Right ventricle myocardium inferior (tissue), 1 donor: ENCODE data around the gene SCARF1. TPM values are rescaled to one million over a fixed set of nuclear protein-coding genes. Genes with fewer than 3 reads are reported as not detected.

Experiments
- ATAC-seq: fragments of 200-7000 bp; cut with Tn5 transposase; one replicate; pipeline ENCODE4 v1.9.1; 2020; ENCODE audit warnings: mild to moderate bottlenecking, moderate library complexity
- DNase-seq: peaks from one replicate; pipeline ENCODE4 v3.0.0; 2021; ENCODE audit errors: missing footprints
- intact Hi-C: fragments of 100-400 bp; cut with DNase I; formaldehyde crosslinking; loops from one replicate; pipeline ENCODE4 v1.11.0; 2022
- total RNA-seq: library from RNA; stranded (reverse); fragmentation: NEBNext Ultra II Directional; extraction: Animal tissue kit (Norgen Biotek cat#: 25700); gene quantifications from one replicate; pipeline ENCODE4 v1.2.1, GENCODE V29; 2021
- donor health status: DM: no; HTN: yes; CAD: no; lungs with severe emphysema.

SCARF1 gene
- total RNA-seq, 1 donor from 2014 or later: 12.4 TPM

GRCh38 chr17:1635675-1636465, 9.7 kb downstream of the SCARF1 start:
- ATAC-seq: no peak

GRCh38 chr17:1634841-1635650, 10.5 kb downstream of the SCARF1 start:
- ATAC-seq (no peak), DNase-seq (peak; percentile 64)
- intact Hi-C loops: no loop called here

More at GRCh38 chr17:1635675-1636465, 9.7 kb downstream of the SCARF1 start:
- intact Hi-C loops: no loop called here
- DNase-seq: peak; percentile 17

- no peak for DNase-seq
- intact Hi-C loops: no loop called here
- ATAC-seq: no peak
Measured at GRCh38 chr17:1630662-1631061, 14.9 kb downstream of the SCARF1 start.

- peak; percentile 30 for ATAC-seq
- intact Hi-C loops: loop anchor here (1.0 kb wide), 1 partner anchor 55 kb away; no protein-coding TSS in a partner anchor
- peak; percentile 89 for DNase-seq
Measured at GRCh38 chr17:1629504-1630310, 15.8 kb downstream of the SCARF1 start.

GRCh38 chr17:1628856-1629503, 16.6 kb downstream of the SCARF1 start:
- intact Hi-C loops: loop anchor here (1.0 kb wide), 1 partner anchor 55 kb away; no protein-coding TSS in a partner anchor

GRCh38 chr17:1627982-1628855, 17.3 kb downstream of the SCARF1 start, which contains the start of gene SLC43A2:
SLC43A2 (minus strand) TSS chr17:1628834; CDS start chr17:1627874, 960 bp downstream.
- intact Hi-C loops: no loop called here
- DNase-seq (peak; percentile 93), ATAC-seq (peak; percentile 89)

More at GRCh38 chr17:1628856-1629503, 16.6 kb downstream of the SCARF1 start:
- DNase-seq (peak; percentile 98), ATAC-seq (peak; percentile 88)

- intact Hi-C loops: no loop called here
- peak; percentile 76 for DNase-seq
- ATAC-seq: no peak
Measured at GRCh38 chr17:1627182-1627981, 18.1 kb downstream of the SCARF1 start.

GRCh38 chr17:1626333-1626732, 19.2 kb downstream of the SCARF1 start:
- intact Hi-C loops: no loop called here
- DNase-seq (no peak), ATAC-seq (no peak)

- ATAC-seq: no peak
- intact Hi-C loops: no loop called here
- DNase-seq: peak; percentile 62
Measured at GRCh38 chr17:1625581-1625980, 20.0 kb downstream of the SCARF1 start.

GRCh38 chr17:1625053-1625452, 20.5 kb downstream of the SCARF1 start:
- intact Hi-C loops: no loop called here
- ATAC-seq (no peak), DNase-seq (peak; percentile 42)

- intact Hi-C loops: no loop called here
- ATAC-seq (no peak), DNase-seq (peak; percentile 40)
Measured at GRCh38 chr17:1624650-1625049, 20.9 kb downstream of the SCARF1 start.

- intact Hi-C loops: no loop called here
- ATAC-seq (no peak), DNase-seq (peak; percentile 41)
Measured at GRCh38 chr17:1623057-1623630, 22.4 kb downstream of the SCARF1 start.

GRCh38 chr17:1621273-1621954, 24.1 kb downstream of the SCARF1 start:
- DNase-seq: peak; percentile 40
- no peak for ATAC-seq
- intact Hi-C loops: no loop called here

GRCh38 chr17:1620486-1620885, 25.0 kb downstream of the SCARF1 start:
- ATAC-seq (no peak), DNase-seq (peak; percentile 21)
- intact Hi-C loops: no loop called here

GRCh38 chr17:1617620-1618174, 27.8 kb downstream of the SCARF1 start:
- peak; percentile 60 for DNase-seq
- ATAC-seq: peak; percentile 73
- intact Hi-C loops: no loop called here
